Fibroblast of the conjunctiva (primary cell): ENCODE data around the gene NOSIP.

Source experiments
- DNase-seq: peaks from one replicate; pipeline ENCODE4 v3.0.0-alpha.2; 2010; ENCODE audit warnings: low read depth

Gene NOSIP

DNA sequence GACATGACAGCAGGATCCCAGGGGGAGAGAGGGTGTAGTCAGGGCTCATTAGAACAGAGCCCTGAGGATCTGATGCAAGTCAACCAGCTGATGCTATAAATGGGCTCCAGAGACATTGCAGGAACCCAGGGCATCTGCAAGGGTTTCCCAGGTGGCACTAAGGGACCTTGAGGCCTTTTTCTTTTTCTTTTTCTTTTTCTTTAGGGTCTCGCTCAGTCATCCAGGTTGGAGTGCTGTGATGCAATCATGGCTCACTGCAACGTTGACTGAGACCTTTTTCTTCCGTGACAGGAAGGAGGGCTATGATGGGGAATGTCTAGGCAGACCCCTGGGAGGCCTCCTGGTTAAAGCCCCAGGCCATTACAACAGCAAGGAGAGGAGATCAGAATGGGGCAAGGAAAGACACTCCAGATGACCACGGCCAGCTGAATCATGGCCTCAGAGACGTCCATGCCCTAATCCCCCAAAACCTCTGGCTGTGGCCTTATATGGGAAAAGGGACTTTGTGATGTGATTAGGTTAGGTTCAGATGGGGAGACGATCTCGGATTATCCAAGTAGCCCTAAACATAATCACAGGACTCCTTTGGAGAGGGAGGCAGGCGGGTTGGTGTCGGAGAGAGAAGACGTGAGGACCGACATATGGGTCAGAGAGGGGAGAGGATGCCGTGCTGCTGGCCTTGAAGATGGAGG, 72.4 kb downstream of the NOSIP start:
- no peak for DNase-seq

DNA sequence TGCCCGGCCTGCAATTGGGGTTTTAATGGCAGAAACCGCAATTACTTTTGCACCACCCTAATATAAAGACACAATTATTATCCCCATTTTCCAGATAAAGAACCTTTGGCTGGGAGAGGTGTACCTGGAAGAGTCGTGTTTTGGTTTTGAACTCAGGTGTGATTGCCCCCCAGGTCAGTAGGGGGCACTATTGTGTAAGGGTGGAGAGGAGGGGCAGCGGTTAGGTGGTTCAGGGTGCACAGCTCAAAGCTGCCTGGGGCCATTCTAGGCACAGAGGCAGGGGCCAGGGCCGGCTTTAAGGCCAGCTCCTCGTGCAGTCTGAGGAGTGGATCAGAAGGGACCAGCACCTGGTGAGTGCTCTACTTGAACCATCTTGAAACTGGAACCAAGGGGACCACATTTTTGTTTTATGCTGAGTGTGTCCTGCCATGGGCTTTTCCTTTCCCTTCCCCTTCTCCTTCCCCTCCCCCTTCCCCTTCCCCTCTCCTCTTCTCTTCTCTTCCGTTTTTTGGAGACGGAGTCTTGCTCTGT, 73.7 kb downstream of the NOSIP start:
- DNase-seq = no peak
